Right ventricle myocardium inferior (tissue), 1 donor: ENCODE measurements around the gene PDE3A. TPM values are rescaled to one million over a fixed set of nuclear protein-coding genes. Genes with fewer than 3 reads are reported as not detected.
"Not testable (repeated sequence)": the region's sequence is repeated elsewhere in the genome, so short reads cannot be mapped to it uniquely, and the experiment has no call there.

Experiments used
- ATAC-seq: fragments of 200-7000 bp; cut with Tn5 transposase; one replicate; pipeline ENCODE4 v1.9.1; 2020; ENCODE audit warnings: mild to moderate bottlenecking, moderate library complexity
- DNase-seq: peaks from one replicate; pipeline ENCODE4 v3.0.0; 2021; ENCODE audit errors: missing footprints
- intact Hi-C: fragments of 100-400 bp; cut with DNase I; formaldehyde crosslinking; loops from one replicate; pipeline ENCODE4 v1.11.0; 2022
- total RNA-seq: library from RNA; stranded (reverse); fragmentation: NEBNext Ultra II Directional; extraction: Animal tissue kit (Norgen Biotek cat#: 25700); gene quantifications from one replicate; pipeline ENCODE4 v1.2.1, GENCODE V29; 2021
- donor health status: DM: no; HTN: yes; CAD: no; lungs with severe emphysema.

Gene PDE3A
- total RNA-seq, 1 donor from 2014 or later = 152 TPM

- DNase-seq (peak; percentile 54), ATAC-seq (peak; percentile 49)
- intact Hi-C loops = not testable (repeated sequence)
These were observed 184.2 kb downstream of the PDE3A start for GRCh38 chr12:20552586-20552985.

GRCh38 chr12:20555015-20555414, 186.7 kb downstream of the PDE3A start:
- peak; percentile 32 for DNase-seq
- ATAC-seq = no peak
- intact Hi-C loops = no loop called here

- no peak for DNase-seq
- intact Hi-C loops = no loop called here
- no peak for ATAC-seq
These were observed 187.4 kb downstream of the PDE3A start for GRCh38 chr12:20555771-20556170.

GRCh38 chr12:20557096-20557495, 188.8 kb downstream of the PDE3A start:
- DNase-seq = no peak
- ATAC-seq = no peak
- intact Hi-C loops = no loop called here

- intact Hi-C loops = no loop called here
- DNase-seq = peak; percentile 59
- peak; percentile 40 for ATAC-seq
These were observed 192.6 kb downstream of the PDE3A start for GRCh38 chr12:20560935-20561334.

GRCh38 chr12:20561871-20562270, 193.5 kb downstream of the PDE3A start:
- intact Hi-C loops = no loop called here
- DNase-seq = no peak
- ATAC-seq = no peak

- DNase-seq (no peak), ATAC-seq (no peak)
- intact Hi-C loops = no loop called here
These were observed 199.1 kb downstream of the PDE3A start for GRCh38 chr12:20567413-20567812.

GRCh38 chr12:20572451-20572850, 204.1 kb downstream of the PDE3A start:
- ATAC-seq (no peak), DNase-seq (no peak)
- intact Hi-C loops = no loop called here

GRCh38 chr12:20576528-20576927, 208.2 kb downstream of the PDE3A start:
- ATAC-seq (no peak), DNase-seq (no peak)
- intact Hi-C loops = no loop called here

- ATAC-seq = peak; percentile 46
- DNase-seq = no peak
- intact Hi-C loops = no loop called here
These were observed 208.7 kb downstream of the PDE3A start for GRCh38 chr12:20577054-20577453.

GRCh38 chr12:20578142-20578541, 209.8 kb downstream of the PDE3A start:
- ATAC-seq (peak; percentile 23), DNase-seq (no peak)
- intact Hi-C loops = no loop called here

- DNase-seq (no peak), ATAC-seq (no peak)
- intact Hi-C loops = no loop called here
These were observed 216.8 kb downstream of the PDE3A start for GRCh38 chr12:20585055-20585625.

- no peak for ATAC-seq
- DNase-seq = no peak
- intact Hi-C loops = no loop called here
These were observed 217.6 kb downstream of the PDE3A start for GRCh38 chr12:20585913-20586312.

- DNase-seq (no peak), ATAC-seq (peak; percentile 43)
- intact Hi-C loops = no loop called here
These were observed 219.7 kb downstream of the PDE3A start for GRCh38 chr12:20588042-20588441.

GRCh38 chr12:20590570-20590969, 222.2 kb downstream of the PDE3A start:
- DNase-seq (no peak), ATAC-seq (no peak)
- intact Hi-C loops = no loop called here

- intact Hi-C loops = no loop called here
- ATAC-seq (no peak), DNase-seq (no peak)
These were observed 224.2 kb downstream of the PDE3A start for GRCh38 chr12:20592556-20592955.

- ATAC-seq (no peak), DNase-seq (no peak)
- intact Hi-C loops = no loop called here
These were observed 225.3 kb downstream of the PDE3A start for GRCh38 chr12:20593611-20594010.

- ATAC-seq (no peak), DNase-seq (no peak)
- intact Hi-C loops = no loop called here
These were observed 227.7 kb downstream of the PDE3A start for GRCh38 chr12:20596061-20596460.

GRCh38 chr12:20599757-20600156, 231.4 kb downstream of the PDE3A start:
- ATAC-seq (no peak), DNase-seq (no peak)
- intact Hi-C loops = loop anchor here (5.0 to 10.0 kb wide), 3 partner anchors 137 to 855 kb away; no protein-coding TSS in a partner anchor

GRCh38 chr12:20601668-20602280, 233.4 kb downstream of the PDE3A start:
- ATAC-seq = peak; percentile 18
- no peak for DNase-seq
- intact Hi-C loops = loop anchor here (5.0 to 10.0 kb wide), 3 partner anchors 139 to 857 kb away; no protein-coding TSS in a partner anchor
